Loucy (cell line): ENCODE measurements around the gene ASB4.

Source experiments
- H2AFZ ChIP-seq: fragments of 200-600 bp; sonication (generic); 2 replicates; pipeline ENCODE4 v1.6.0; 2016; ENCODE audit warnings: antibody characterized with exemption, mild to moderate bottlenecking, low read length, moderate library complexity
- H3F3A ChIP-seq: fragments of 200-600 bp; 2 replicates; pipeline ENCODE4 v1.6.0; 2016; ENCODE audit warnings: antibody characterized with exemption, low read depth, mild to moderate bottlenecking
- H3K27me3 ChIP-seq: fragments of 200-600 bp; sonication (generic); 2 replicates; pipeline ENCODE4 v1.6.1; 2014; ENCODE audit warnings: low read length, mild to moderate bottlenecking; ENCODE audit not compliant: insufficient read depth, poor library complexity, severe bottlenecking
- H3K36me3 ChIP-seq: fragments of 200-600 bp; sonication (generic); 2 replicates; pipeline ENCODE4 v1.6.1; 2016; ENCODE audit warnings: low read length; ENCODE audit not compliant: insufficient read depth
- H3K4me1 ChIP-seq: fragments of 200-600 bp; sonication (generic); 2 replicates; pipeline ENCODE4 v1.5.1; 2014; ENCODE audit warnings: low read length, mild to moderate bottlenecking; ENCODE audit not compliant: insufficient read depth, poor library complexity, severe bottlenecking
- H3K4me2 ChIP-seq: fragments of 200-600 bp; sonication (generic); 2 replicates; pipeline ENCODE4 v1.6.0; 2014; ENCODE audit warnings: antibody characterized with exemption, low read length, low read depth, mild to moderate bottlenecking; ENCODE audit not compliant: poor library complexity, severe bottlenecking
- H3K4me3 ChIP-seq: fragments of 200-600 bp; sonication (generic); 2 replicates; pipeline ENCODE4 v1.5.1; 2014; ENCODE audit warnings: low read length, mild to moderate bottlenecking, mixed read lengths; ENCODE audit not compliant: poor library complexity, severe bottlenecking
- H3K79me2 ChIP-seq: fragments of 200-600 bp; sonication (generic); 2 replicates; pipeline ENCODE4 v1.6.1; 2014; ENCODE audit warnings: low read length; ENCODE audit not compliant: insufficient read depth
- H3K9ac ChIP-seq: fragments of 200-600 bp; sonication (generic); 2 replicates; pipeline ENCODE4 v1.6.0; 2014; ENCODE audit warnings: mild to moderate bottlenecking, low read depth, low read length, moderate library complexity; ENCODE audit not compliant: poor library complexity, severe bottlenecking
- H3K9me2 ChIP-seq: fragments of 200-600 bp; sonication (generic); replicated peaks from 2 replicates; pipeline ENCODE4 v1.6.1; 2016; ENCODE audit warnings: low read depth, low read length, mixed read lengths
- H3K9me3 ChIP-seq: fragments of 200-600 bp; sonication (generic); 2 replicates; pipeline ENCODE4 v1.6.1; 2014; ENCODE audit warnings: mild to moderate bottlenecking, antibody characterized with exemption, low read length, low read depth; ENCODE audit not compliant: insufficient read depth
- H4K20me1 ChIP-seq: fragments of 200-600 bp; sonication (generic); 2 replicates; pipeline ENCODE4 v1.6.0; 2014; ENCODE audit warnings: antibody characterized with exemption, low read length, mild to moderate bottlenecking; ENCODE audit not compliant: insufficient read depth, poor library complexity, severe bottlenecking
- EZH2phosphoT487 ChIP-seq: fragments of 200-600 bp; IDR thresholded peaks from 2 replicates; pipeline ENCODE4 v1.6.1; 2018; ENCODE audit warnings: antibody characterized with exemption, mild to moderate bottlenecking, moderate library complexity, borderline replicate concordance
- TF ChIP-seq, protein P1 (sequence below): fragments of 200-600 bp; sonication (generic); conservative IDR thresholded peaks from 2 replicates; pipeline ENCODE4 v1.5.1; 2014; ENCODE audit warnings: mild to moderate bottlenecking, antibody characterized with exemption, low read length

Gene ASB4

DNA sequence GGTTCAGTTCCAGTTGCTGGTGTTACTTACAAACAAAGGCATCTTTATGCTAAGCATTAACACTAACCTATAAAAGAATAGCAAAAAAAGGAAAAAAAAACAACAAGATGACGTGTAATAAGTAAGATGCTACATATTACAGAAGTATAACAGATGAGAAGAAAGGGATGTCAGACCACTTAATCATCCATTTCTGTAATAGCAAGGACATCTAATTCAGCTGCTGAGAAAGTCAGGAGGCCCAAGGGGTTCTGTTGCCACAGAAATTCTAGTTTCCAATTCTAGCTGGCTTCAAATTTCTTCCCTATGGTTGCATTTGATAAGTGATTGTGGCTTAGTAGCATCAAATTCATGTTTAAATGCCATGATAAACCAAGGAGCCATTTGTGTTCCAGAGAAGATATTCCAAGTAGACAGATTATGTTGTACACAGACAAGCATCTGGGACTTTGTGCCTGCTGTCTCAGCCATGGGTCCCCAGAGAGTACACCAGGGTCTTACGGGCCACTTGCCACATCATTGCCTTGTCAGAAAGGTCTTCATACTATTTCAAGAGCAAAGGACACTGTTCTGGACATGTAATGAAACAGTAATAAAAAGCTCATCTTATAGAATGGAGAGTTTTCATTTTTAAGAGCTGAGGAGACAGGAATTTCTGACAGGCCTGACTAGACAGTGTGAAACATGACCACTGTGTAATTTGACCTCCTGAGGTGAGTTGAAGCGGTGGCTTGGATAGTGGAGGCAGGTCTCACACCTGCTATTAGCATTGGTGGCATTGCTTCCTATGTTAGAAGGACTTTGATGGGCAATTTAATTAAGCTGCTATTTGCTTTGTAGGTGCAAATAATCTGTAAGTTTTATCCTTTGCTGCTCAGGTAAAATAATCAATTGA lies 4.2 kb upstream of the ASB4 start:
- Histone ChIP-seq H2AFZ (peak overlapping the region; percentile 71), H3K9me3 (no peaks in the 10 kb centered on the region), H3K4me3 (no peak overlapping the region), H3K79me2 (no peaks in the 10 kb centered on the region), H3K36me3 (no peaks in the 10 kb centered on the region), H3K9ac (no peak overlapping the region), H3K4me2 (no peak overlapping the region), H4K20me1 (no peaks in the 10 kb centered on the region), H3K27me3 (no peaks in the 10 kb centered on the region), H3K4me1 (peaks cover 21% of the 10 kb centered on the region), H3K9me2 (no peaks in the 10 kb centered on the region), H3F3A (0 out of 2 replicates have a peak, but pooled peaks cover 3% of the 10 kb centered on the region)
- TF ChIP-seq EZH2phosphoT487, result no peak
- TF ChIP-seq, protein P1, sequence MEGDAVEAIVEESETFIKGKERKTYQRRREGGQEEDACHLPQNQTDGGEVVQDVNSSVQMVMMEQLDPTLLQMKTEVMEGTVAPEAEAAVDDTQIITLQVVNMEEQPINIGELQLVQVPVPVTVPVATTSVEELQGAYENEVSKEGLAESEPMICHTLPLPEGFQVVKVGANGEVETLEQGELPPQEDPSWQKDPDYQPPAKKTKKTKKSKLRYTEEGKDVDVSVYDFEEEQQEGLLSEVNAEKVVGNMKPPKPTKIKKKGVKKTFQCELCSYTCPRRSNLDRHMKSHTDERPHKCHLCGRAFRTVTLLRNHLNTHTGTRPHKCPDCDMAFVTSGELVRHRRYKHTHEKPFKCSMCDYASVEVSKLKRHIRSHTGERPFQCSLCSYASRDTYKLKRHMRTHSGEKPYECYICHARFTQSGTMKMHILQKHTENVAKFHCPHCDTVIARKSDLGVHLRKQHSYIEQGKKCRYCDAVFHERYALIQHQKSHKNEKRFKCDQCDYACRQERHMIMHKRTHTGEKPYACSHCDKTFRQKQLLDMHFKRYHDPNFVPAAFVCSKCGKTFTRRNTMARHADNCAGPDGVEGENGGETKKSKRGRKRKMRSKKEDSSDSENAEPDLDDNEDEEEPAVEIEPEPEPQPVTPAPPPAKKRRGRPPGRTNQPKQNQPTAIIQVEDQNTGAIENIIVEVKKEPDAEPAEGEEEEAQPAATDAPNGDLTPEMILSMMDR, result no peak

DNA sequence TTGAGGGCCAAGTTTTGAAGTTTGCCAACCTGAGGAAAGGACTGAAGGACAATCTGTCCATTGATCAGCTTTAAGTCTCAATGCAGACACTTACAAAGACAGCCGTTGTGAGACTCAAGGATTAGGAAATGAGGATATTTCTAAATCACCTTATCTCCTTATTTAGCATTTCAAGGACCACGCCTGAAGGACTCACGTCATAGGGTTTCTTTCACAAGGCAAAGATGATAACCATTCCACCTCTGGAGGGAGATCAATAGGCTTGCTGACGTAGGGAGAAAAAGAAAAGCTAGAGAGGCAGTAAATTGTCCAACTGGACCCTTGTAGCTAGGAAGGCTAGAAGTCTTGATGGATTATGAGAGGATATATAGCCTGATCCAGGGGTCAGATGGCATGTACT lies 3.3 kb upstream of the ASB4 start:
- 0 out of 2 replicates have a peak, but pooled peaks cover 3% of the 10 kb centered on the region for H3F3A ChIP-seq
- no peaks in the 10 kb centered on the region for H3K9me3 ChIP-seq
- TF ChIP-seq EZH2phosphoT487, result no peak
- TF ChIP-seq, protein P1, result no peak
- no peaks in the 10 kb centered on the region for H3K36me3 ChIP-seq
- no peak overlapping the region for H3K4me2 ChIP-seq
- no peaks in the 10 kb centered on the region for H3K9me2 ChIP-seq
- no peak overlapping the region for H2AFZ ChIP-seq
- no peaks in the 10 kb centered on the region for H4K20me1 ChIP-seq
- peaks cover 17% of the 10 kb centered on the region for H3K4me1 ChIP-seq
- H3K4me3 ChIP-seq, result no peak overlapping the region
- H3K9ac ChIP-seq, result no peak overlapping the region
- no peaks in the 10 kb centered on the region for H3K79me2 ChIP-seq
- no peaks in the 10 kb centered on the region for H3K27me3 ChIP-seq

DNA sequence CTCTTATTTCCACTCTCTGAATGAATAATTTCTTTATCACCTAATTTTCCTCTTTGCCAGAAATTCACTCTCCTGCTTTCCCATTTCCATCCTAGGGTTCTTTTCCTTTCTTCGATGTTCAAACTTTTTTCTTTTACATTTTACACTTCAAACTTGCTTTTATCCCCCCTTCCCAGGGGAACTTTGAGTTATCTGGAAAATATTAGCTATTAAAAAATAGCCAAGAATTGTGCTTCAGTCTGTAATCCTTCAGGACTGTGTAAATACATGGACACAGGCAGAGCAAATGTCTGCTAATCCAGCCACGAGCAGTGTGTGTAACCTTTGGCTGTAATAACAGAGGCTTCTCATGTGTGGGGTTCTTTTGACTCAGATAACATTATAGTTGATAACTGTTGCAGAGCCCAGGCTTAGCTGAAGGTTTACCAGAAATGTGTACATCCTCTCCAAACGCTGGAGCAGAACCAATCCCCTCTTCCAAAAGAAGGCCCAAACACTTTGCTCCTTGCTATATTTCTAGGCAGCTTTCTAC lies 4.6 kb downstream of the ASB4 start:
- TF ChIP-seq, protein P1, result no peak
- no peak for TF ChIP-seq EZH2phosphoT487

More for the DNA sequence above, 4.6 kb downstream of the ASB4 start:
- H3K27me3 ChIP-seq, result no peaks in the 10 kb centered on the region
- no peak overlapping the region for H3K4me2 ChIP-seq
- peak overlapping the region; percentile 77 for H2AFZ ChIP-seq
- H3F3A ChIP-seq, result no peaks in the 10 kb centered on the region
- no peaks in the 10 kb centered on the region for H3K9me2 ChIP-seq
- H3K4me1 ChIP-seq, result peaks cover 24% of the 10 kb centered on the region
- no peaks in the 10 kb centered on the region for H4K20me1 ChIP-seq
- no peaks in the 10 kb centered on the region for H3K36me3 ChIP-seq
- H3K9ac ChIP-seq, result no peak overlapping the region
- H3K9me3 ChIP-seq, result no peaks in the 10 kb centered on the region
- H3K79me2 ChIP-seq, result no peaks in the 10 kb centered on the region
- H3K4me3 ChIP-seq, result no peak overlapping the region
